Measurements from ENCODE around the gene MTMR12. TPM values are rescaled to one million over a fixed set of nuclear protein-coding genes. Genes with fewer than 3 reads are reported as not detected.

MTMR12 gene
- total RNA-seq, 1 donor from 2014 or later = 24.7 TPM

GRCh38 chr5:32201122-32201753 is 111.5 kb downstream of the MTMR12 start:
- intact Hi-C loops (cut with micrococcal nuclease) = no loop called here

DNA sequence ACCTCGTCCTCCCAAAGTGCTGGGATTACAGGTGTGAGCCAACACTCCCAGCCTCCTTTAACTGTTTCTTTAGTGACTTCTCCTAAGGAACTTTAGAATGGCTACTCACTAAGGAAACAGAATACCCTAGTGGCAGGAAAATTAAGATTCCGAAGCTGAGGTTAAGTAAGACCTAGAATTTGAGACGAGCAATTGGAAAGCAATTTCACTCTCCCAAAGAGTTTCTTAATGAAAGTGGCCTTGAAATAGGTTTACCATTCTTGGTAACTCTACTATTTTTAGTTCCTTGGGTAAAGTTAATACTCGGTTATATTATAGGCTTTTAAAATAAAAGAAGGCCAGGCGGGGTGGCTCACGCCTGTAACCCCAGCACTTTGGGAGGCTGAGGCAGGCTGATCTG is 115.7 kb downstream of the MTMR12 start:
- intact Hi-C loops (cut with micrococcal nuclease) = no loop called here

- intact Hi-C loops (cut with micrococcal nuclease) = no loop called here
Observed at GRCh38 chr5:32195265-32195664, 117.5 kb downstream of the MTMR12 start.

DNA sequence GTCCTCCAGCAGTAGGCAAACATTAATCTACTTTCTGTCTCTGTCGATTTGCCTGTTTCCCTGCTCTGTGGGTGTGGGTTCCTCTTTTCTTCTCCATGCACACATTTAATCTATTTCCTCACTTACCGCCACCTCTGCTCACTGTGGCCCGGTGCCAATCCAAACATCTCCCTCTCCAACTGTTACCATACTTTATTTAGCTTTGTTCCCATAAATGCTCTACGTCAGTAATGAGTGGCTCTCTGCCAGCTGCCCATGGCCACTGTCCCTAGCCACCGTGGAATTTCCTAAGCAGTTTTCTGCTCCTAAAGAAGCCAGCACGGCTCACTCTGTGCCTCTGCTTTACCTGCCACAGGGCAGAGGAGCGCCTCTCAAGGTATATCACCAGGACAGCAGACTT is 119.1 kb downstream of the MTMR12 start:
- intact Hi-C loops (cut with micrococcal nuclease) = no loop called here

- intact Hi-C loops (cut with micrococcal nuclease) = loop anchor here (1.0 kb wide), 1 partner anchor 21 kb away; no protein-coding TSS in a partner anchor
Observed at GRCh38 chr5:32190095-32190494, 122.6 kb downstream of the MTMR12 start.

GRCh38 chr5:32187675-32188074 is 125.1 kb downstream of the MTMR12 start:
- intact Hi-C loops (cut with micrococcal nuclease) = no loop called here

DNA sequence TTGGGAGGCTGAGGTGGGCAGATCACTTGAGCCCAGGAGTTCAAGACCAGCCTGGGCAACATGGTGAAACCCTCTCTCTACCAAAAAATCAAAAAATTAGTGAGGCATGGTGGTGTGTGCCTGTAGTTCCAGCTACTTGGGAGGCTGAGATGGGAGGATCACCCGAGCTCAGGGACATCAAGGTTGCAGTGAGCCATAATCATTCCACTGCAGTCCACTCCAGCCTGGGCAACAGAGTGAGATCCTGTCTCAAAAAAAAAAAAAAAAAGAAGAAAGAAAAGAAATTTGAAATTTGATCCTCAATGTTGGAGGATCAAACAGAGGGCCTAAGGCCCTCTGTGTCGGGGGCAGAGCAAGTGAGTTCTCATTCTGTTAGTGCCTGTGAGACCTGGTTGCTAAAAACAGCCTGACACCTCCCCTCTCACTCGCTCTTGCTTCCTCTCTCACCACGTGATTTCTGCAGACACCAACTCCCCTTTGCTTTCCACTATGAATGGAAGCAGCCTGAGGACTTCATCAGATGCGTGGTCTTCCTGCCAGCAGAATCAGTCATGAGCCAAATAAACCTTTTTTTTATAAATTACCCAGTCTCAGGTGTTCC is 130.2 kb downstream of the MTMR12 start:
- intact Hi-C loops (cut with micrococcal nuclease) = no loop called here

Other genes starting within 250 kb of the MTMR12 start
- 78.0 and 80.6 TPM in 2 replicates for gene GOLPH3, start 138.6 kb downstream of the MTMR12 start, total RNA-seq
- gene ZFR, start 131.8 kb upstream of the MTMR12 start, total RNA-seq = 50.8 and 50.9 TPM in 2 replicates

Data from T-helper 2 cell treated with Interferon-gamma antibody and Interleukin-4, amounts not matched to agents 100 ng/mL and 5 ng/mL, for 36 hours (primary cell).